SKM-1 (cell line): ENCODE results near the gene APC2.
"Not testable (repeated sequence)": the region's sequence is repeated elsewhere in the genome, so short reads cannot be mapped to it uniquely, and the experiment has no call there.

Source experiments
- DNase-seq: peaks from one replicate; lab custom pipeline; 2025; ENCODE audit not compliant: unreplicated experiment; lab: John Stamatoyannopoulos, UW

The APC2 gene

GRCh38 chr19:1474011-1474764, 24.3 kb downstream of the APC2 start:
- no peak for DNase-seq

DNA sequence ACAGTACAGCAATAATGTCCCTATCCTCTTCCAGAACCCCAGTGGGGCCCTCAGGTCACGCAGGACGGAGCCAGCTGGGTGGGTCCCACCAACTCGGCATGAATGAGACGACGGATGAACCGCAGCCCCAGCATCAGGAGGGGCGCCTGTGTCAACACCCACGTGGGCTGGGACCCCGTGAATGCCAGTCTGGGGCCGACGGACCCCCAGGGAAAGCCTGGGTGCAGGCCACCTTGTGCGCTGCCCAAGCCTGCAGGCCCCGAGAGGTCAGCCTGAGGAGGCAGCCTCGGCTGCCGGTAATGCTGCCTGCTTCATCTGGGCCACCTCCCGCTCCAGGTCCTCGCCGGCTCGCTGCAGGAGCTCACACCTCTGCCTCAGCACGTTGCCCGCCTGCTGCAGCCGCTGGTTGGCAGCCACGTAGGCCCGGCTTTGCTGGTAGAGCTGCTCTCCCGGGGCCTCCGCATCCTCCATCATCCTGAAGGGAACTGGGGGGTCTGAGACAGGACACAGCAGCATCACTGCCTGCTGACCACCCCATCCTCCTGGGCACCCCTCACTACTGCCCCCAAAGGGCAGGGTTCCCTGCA, 24.9 kb downstream of the APC2 start:
- no peak for DNase-seq

DNA sequence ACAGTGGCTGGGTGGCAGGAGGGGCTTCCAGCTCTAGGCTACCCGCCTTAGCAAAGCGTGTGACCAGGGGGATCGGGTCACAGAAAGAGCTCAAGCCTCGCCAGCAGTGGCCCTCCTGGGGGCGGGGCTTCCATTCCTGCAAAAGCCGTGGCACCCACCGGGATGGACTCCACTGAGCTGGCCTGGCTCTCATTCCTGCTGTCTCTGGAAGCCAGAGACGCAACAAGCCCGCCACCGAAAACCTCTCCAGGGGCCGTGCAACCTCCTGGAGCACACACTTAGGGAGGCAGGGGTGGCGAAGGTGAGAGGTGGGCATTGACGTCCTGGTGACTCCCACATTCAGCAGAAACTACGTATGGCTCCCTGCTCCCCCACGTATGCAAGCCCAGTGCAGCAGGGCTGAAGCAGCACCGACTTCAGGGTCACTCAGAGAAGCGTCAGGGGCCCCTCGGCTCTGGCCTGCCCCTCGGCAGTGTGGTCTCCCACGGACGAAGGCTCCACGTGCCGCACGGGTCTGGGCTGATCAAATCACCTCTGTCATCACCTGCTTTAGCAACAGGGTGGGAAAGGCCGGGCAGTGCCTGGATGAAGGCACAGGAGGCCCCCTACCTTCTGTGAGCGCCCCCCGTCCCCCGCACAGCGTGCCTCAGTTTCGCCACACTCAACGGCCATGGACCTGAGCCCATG, 26.0 kb downstream of the APC2 start:
- DNase-seq, result no peak

DNA sequence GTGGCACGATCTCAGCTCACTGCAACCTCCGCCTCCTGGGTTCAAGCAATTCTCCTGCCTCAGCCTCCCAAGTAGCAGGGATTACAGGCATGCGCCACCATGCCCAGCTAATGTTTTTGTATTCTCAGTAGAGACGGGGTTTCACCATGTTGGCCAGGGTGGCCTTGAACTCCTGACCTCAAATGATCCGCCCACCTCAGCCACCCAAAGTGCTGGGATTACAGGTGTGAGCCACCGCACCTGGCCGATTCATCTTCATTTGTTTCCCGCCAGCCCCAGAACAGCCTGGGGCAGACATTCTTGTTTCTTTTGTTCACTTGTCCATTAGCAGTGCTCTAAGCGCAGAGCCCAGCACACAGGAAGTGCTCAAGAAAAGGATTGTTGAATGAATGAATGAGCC, 27.1 kb downstream of the APC2 start:
- not testable (repeated sequence) for DNase-seq

- DNase-seq, result peak; percentile 87
Measured at GRCh38 chr19:1478934-1479707, 29.2 kb downstream of the APC2 start, which contains the start of gene C19orf25. Gene C19orf25 (minus strand): TSS chr19:1479215. CDS start chr19:1478903, 312 bp downstream.

DNA sequence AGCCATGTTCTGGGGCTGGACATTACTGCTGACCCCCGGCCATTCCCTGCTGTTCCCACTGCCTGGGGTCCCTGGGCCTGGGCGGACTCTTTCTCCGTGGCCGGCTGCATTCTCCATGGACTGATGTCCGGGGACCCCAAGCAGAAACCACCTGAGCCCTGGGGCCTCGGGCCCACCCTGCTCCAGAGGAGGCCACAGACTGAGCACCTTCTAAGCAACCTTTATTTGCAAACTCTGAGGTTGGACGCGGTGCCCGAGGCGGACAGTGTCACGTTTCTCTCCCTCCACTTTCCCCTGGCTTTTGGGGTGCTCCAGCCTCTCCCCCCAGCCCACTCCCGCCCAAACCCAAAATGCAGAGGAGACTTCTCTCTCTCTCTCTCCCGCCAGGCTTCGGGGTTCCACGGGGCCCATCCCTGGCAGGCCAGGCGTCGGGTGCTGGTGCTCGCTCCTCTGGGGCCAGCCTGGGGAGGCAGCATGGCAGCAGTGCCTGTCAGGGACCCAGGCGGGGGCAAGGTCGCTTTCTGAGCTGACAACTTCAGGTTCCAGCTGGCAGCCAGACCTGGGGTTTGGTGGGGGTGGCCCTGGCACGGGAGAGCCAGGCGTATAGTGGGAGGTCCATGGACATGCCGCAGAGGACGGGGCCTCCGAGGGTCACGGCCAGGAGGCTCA, 31.4 kb downstream of the APC2 start:
- no peak for DNase-seq

DNA sequence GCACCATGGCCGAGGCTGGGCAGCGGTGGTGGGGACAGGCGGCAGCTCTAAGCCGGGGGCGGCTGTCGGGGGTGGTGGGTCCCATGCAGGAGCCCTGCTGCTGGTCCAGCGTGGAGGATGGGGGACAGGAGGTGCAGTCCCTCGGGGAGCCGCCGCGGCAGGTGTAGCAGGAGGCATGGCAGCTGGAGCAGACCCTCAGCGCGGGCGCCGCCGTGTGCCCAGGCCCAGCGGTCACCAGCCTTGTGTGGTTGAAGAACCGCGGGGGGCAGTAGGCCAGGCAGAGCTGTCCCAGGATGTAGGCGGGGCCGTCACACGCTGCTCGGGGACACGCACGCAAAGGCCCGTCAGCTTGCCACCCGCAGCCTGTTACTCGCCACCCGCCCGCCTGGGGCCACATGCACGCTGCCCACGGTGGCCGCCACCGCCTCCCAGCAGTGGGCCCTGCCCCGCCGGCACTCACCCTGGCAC, 32.0 kb downstream of the APC2 start:
- DNase-seq, result no peak

DNA sequence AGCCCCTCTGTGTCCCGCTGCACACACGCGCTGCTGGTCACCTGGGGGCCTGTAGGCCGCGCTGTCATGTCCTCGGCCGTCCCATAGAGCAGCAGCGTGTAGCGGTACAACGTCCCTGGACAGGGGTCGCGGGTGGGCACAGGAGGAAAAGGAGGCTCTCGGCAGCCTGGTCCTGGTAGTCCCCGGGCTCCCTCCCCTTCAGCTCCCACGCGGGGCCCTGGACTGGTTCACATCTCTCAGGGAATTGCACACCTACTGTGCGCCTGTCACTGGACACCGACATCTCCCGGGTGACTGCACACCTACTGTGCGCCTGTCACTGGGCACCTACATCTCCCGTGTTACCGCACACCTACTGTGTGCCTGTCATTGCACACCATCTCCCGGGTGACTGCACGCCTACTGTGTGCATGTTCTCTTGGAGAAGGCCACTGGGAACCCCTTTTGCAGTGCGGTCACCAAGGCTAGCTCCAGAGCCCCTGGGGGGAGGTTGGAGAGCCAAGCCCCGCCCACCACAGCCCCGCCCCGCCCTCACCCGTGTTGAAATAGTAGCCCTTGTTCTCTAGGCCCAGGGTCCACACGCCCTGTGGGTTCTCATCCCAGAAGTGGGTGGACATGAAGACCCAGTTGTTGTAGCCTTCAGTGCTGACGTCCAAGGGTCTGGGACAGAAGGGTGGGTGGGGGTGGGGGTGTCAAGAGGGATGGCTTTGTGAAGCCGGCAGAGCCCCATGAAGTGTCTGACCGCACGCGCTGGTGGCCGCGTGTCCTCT, 32.6 kb downstream of the APC2 start:
- DNase-seq, result no peak

GRCh38 chr19:1483131-1483978, 33.4 kb downstream of the APC2 start:
- no peak for DNase-seq

DNA sequence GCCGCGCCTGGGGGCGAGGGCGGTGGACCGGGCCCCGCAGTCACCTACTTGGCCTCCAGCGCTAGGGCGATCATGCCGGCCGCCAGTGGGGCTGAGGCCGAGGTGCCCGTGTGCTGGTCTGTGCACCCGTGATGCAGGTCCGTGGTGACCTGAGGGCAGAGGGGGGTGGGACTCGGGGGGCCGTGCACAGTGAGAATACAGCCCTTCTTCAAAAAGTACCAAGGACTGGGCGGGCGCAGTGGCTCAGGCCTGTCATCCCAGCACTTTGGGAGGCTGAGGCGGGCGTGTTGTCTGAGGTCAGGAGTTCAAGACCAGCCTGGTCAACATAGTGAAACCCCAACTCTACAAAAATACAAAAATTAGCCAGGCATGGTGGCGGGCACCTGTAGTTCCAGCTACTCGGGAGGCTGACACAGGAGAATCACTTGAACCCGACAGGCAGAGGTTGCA, 34.1 kb downstream of the APC2 start:
- no peak for DNase-seq

DNA sequence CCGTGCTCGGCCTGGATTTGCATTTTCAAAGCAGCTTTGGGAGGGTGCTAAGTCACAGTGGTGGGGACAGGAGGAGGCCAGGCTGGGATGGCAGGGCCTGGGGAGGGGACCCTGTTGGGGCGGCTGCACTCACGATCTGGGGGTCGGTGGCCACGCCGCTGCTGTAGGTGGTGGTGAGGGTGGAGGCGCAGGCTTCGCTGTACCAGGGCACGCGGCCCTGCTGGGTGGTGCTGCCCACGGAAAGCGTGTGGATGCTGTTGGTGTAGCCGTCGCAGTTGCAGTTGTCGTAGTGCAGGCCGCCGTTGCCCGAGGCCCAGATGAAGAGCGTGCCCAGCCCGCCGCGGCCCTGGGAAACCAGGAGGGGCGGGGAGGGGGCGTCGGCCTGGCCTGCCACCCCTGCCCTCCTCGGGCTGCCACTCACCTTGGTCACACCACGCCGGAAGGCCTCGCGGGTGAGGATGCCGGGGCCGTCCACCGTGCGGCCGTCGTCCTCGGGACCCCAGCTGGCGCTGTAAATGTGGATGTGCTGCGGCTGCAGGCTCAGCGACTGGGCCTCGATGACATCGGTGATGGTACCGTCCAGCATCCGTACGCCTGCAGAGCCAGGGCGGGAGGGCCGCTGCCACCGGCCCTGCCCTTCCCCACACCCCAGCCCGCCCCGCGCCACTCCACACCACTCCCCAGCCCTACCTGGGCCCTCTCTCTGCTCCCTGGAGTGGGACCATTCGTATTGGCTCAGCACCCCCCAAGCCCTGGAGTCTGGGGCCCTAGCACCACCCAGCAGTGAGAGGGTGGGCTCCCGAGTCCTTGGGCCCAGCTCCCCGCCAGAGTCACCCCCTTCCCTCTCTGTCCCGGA, 37.0 kb downstream of the APC2 start:
- DNase-seq, result no peak

DNA sequence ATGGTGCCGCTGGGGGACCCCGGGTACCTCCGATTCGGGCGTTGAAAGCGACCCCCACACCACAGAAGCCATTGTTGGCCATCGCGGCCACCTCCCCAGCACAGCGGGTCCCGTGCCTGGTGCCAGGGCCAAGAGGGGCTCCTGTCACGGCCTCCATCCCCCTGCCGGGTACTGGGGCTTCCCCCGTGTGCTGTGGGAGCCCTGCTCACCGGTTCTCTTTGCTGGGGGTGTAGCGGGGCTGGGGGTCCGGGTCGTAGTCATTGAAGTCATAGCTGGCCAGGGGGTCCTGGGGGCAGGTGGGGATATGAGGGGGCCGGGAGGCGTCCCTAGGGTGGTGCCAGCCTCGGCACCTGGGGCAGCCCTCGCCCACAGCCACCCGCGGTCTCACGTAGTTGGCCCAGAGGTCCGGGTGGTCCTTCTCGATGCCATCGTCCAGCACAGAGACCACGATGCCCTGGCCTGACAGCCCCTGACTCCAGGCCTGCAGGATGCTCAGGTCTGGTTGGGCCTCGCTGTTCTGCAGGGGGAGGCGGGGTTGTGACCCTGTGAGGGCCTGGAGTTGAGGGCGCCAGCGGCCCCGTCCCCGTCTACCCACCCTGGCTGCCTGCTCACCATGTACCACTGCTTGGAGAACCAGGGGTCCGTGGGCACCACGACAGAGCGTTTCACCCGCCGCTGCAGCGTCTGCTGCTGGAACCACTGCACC, 37.8 kb downstream of the APC2 start:
- DNase-seq, result no peak

- DNase-seq, result no peak
Measured at GRCh38 chr19:1488282-1488601, 38.3 kb downstream of the APC2 start.

- no peak for DNase-seq
Measured at GRCh38 chr19:1489463-1490310, 39.8 kb downstream of the APC2 start.

GRCh38 chr19:1490311-1491113, 40.6 kb downstream of the APC2 start, which contains the start of gene PCSK4:
Gene PCSK4 (minus strand): TSS chr19:1490350. CDS start chr19:1490346, 4 bp downstream.
- peak; percentile 100 for DNase-seq
